ENCODE measurements around the gene WNT9A.

DNA sequence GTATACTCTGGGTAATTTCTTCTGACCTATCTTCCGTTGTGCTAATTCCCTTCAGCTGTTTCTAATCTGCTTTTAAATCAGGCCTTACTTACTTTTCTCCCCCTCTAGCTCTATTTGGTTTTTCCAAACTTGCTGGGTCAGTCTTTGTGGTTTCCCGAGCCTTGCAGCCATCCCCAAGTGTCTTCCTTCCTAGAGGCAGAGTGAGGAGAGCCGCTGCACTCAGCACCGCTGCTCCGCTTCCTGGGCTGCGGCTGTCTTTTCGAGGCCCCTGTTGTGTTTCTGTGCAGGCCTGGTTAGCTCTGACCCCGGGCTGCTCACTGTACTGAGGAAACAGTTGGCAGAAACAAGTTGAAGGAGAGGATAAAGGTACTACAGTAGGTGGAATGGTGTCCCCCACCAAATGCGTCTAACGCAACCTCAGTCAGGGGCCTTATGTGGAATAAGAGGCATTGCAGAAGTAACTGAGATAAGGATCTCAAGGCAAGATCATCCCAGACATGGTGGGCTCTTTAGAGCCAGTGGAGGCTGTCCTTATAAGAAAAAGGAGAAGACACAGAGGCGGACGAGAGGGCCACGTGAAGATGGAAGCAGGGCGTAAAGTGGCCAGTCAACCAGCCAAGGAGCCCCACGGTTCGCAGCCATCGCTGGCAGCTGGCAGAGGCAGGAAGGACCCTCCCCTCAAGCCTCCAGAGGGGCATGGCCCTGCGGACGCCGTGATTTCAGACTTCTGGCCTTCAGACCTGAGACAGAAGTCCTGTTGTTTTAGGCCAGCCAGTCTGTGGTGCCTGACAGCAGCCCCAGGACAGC is 10.5 kb downstream of the WNT9A start:
- TF ChIP-seq, protein P1, sequence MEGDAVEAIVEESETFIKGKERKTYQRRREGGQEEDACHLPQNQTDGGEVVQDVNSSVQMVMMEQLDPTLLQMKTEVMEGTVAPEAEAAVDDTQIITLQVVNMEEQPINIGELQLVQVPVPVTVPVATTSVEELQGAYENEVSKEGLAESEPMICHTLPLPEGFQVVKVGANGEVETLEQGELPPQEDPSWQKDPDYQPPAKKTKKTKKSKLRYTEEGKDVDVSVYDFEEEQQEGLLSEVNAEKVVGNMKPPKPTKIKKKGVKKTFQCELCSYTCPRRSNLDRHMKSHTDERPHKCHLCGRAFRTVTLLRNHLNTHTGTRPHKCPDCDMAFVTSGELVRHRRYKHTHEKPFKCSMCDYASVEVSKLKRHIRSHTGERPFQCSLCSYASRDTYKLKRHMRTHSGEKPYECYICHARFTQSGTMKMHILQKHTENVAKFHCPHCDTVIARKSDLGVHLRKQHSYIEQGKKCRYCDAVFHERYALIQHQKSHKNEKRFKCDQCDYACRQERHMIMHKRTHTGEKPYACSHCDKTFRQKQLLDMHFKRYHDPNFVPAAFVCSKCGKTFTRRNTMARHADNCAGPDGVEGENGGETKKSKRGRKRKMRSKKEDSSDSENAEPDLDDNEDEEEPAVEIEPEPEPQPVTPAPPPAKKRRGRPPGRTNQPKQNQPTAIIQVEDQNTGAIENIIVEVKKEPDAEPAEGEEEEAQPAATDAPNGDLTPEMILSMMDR (IDR thresholded peaks at IDR 0.05; ENCODE audit: poor library complexity, severe bottlenecking) = no peak
- no peak for TF ChIP-seq EP300 (conservative IDR thresholded peaks at IDR 0.05; ENCODE audit: poor library complexity, severe bottlenecking)

Measured in neural cell (in vitro differentiated cells).